ENCODE measurements around the gene ABCC3. TPM values are rescaled to one million over a fixed set of nuclear protein-coding genes. Genes with fewer than 3 reads are reported as not detected.

ABCC3 gene
- total and polyA plus RNA-seq, 12 donors = 0.23 to 5.7 (median 1.1) TPM; not detected in 1

DNA sequence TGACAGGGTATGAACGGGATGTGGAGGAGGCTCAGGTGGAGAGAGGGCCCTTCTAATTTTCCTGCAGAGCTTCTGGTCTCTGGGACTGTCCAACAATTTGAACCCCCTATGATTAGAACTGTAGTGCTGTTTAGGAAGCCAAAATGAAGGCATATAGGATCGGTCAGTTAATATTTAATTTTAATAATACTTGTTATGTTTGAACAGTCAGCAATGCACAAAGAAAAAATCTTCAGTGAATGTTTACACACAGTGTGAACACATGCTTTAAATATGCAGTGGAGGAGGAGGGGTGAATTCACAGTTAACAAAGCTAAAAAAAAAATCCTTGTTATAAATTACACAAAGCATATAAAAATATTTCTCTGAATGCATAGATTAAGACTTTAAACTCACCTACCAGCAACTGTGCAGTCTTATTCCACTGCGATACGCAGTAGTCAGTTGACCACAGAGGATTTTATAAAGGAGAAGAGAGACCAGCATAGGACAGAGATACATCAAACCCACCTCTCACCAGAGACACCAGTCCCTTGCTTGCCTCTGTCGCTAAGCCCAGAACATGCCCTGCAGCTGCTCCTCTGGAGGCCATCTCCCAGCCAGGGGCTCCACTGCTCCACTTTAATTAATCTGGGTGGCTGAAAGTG is 58.5 kb downstream of the ABCC3 start:
- Histone ChIP-seq H3K27ac (no peak overlapping the region), H3K4me3 (no peak overlapping the region), H3K9me3 (no peaks in the 10 kb centered on the region), H3K4me1 (peaks cover 0 to 48% (median 29%) of the 10 kb centered on the region in 9 donors), H3K36me3 (peaks cover 0 to 65% (median 46%) of the 10 kb centered on the region in 9 donors), H3K27me3 (no peaks in the 10 kb centered on the region)
- intact Hi-C loops (cut with DNase I) = loop anchor here in 4 of 10 donors (5.0 to 10.0 kb wide), 5 partner anchors 66 to 218 kb away; partner anchors contain the start of gene RSAD1 (in 1 of the 4)
- ATAC-seq (no peak), DNase-seq (no peak)
- 90 to 92% methylated on average over 5 of the region's 5 CpGs for WGBS, 2 donors
- TF ChIP-seq, protein P1, sequence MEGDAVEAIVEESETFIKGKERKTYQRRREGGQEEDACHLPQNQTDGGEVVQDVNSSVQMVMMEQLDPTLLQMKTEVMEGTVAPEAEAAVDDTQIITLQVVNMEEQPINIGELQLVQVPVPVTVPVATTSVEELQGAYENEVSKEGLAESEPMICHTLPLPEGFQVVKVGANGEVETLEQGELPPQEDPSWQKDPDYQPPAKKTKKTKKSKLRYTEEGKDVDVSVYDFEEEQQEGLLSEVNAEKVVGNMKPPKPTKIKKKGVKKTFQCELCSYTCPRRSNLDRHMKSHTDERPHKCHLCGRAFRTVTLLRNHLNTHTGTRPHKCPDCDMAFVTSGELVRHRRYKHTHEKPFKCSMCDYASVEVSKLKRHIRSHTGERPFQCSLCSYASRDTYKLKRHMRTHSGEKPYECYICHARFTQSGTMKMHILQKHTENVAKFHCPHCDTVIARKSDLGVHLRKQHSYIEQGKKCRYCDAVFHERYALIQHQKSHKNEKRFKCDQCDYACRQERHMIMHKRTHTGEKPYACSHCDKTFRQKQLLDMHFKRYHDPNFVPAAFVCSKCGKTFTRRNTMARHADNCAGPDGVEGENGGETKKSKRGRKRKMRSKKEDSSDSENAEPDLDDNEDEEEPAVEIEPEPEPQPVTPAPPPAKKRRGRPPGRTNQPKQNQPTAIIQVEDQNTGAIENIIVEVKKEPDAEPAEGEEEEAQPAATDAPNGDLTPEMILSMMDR (IDR thresholded peaks at IDR 0.05) = no peak

DNA sequence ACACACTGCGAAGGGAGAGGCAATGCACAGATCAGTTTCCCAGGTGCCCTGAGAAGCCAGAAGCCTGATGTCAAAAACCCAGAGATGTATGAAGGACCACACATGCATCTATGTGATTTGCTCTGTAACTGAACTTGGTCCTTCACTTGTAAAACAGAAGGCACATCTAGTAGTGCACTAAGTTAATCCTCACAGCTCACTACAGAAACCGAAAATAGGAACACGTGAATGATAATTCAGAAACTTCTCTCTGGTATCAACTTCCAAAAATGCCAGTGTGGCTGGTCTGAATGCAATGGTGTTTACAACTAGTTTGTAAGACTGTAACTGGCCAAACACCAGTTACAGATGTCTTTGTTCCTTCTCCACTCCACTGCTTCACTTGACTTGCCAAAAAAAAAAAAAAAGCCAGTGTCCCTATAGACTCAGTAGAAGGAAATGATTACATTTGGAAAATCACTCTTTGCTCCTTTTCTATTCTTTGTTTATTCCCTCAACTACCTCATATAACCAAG is 61.7 kb downstream of the ABCC3 start:
- Histone ChIP-seq H3K4me3 (no peak overlapping the region), H3K4me1 (peaks cover 0 to 44% (median 20%) of the 10 kb centered on the region in 9 donors), H3K27me3 (no peaks in the 10 kb centered on the region), H3K9me3 (no peaks in the 10 kb centered on the region), H3K36me3 (peaks cover 0 to 97% (median 62%) of the 10 kb centered on the region in 9 donors), H3K27ac (peak overlapping the region in 1 of 10 donors; percentile 0)
- DNase-seq (no peak), ATAC-seq (peak in 3 of 8 donors; percentile 31 to 67 (median 48))
- TF ChIP-seq, protein P1 (IDR thresholded peaks at IDR 0.05) = no peak
- 67 to 71% methylated on average over 3 of the region's 3 CpGs for WGBS, 2 donors
- intact Hi-C loops (cut with DNase I) = loop anchor here in 8 of 10 donors (5.0 to 10.0 kb wide), 5 partner anchors 144 to 222 kb away; partner anchors contain the start of genes SPATA20 (in 4 of the 8) and RSAD1 (in 1 of the 8)

DNA sequence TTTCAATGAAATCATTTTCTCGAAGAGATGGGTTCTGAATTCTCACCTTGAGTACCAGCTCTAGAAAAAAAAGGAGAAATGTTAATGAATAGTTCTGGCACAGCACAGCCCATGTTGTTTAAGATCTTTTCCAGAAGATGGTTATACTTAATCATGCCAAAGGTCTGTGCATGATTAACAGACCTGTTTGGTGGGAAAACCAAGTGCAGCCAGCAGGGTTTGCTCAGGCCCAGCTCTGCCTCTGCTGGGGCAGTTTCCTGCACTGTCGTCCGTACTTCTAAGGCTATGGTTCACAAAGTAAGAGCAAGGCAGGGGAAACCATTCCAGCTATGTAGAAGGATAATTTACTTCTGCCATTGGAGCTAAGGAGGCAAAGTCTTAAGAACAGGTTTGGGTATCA is 62.4 kb downstream of the ABCC3 start:
- no peak for DNase-seq
- TF ChIP-seq, protein P1 (IDR thresholded peaks at IDR 0.05) = no peak

DNA sequence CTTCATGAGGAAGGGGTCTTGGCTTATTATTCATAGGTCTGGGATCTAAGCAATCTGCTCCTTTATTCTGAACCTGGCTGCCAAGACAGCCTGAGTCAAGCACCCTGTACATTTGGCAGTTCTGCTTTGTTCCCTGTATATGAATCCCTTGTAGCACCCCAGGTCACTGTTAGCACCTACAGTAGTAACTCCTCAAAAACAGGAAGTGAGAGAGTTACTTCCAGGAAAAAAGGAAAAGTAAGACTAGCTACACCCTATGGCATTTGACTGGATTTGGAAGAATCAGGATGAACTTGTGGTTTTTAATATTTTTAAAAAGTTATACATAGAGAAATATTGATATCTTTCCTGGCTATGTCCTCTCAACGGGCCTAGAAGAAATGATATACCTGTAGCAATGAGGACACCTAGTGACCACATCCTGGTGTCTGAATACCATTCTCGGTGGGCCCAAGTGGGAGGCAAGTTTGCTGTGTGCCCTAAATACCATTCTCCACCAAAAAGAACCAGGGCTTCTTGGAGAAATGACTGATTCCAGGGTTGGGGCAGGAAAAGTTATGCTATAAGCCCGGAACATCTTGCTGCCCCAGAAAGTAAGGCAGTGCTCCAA is 63.1 kb downstream of the ABCC3 start:
- Histone ChIP-seq H3K4me1 (peaks cover 0 to 41% (median 24%) of the 10 kb centered on the region in 9 donors), H3K9me3 (no peaks in the 10 kb centered on the region), H3K27ac (no peak overlapping the region), H3K27me3 (no peaks in the 10 kb centered on the region), H3K36me3 (peaks cover 0 to 97% (median 57%) of the 10 kb centered on the region in 9 donors), H3K4me3 (no peak overlapping the region)
- 51 to 52% methylated on average over 3 of the region's 3 CpGs for WGBS, 2 donors
- DNase-seq = no peak
- intact Hi-C loops (cut with DNase I) = loop anchor here in 8 of 10 donors (5.0 to 10.0 kb wide), 5 partner anchors 145 to 223 kb away; partner anchors contain the start of genes SPATA20 (in 4 of the 8) and RSAD1 (in 1 of the 8)
- TF ChIP-seq, protein P1 (IDR thresholded peaks at IDR 0.05) = peak in 1 of 9 donors; percentile 5
- ATAC-seq = no peak

More for the DNA sequence above, 62.4 kb downstream of the ABCC3 start:
- Histone ChIP-seq H3K36me3 (peaks cover 0 to 97% (median 62%) of the 10 kb centered on the region in 9 donors), H3K4me3 (no peak overlapping the region), H3K27ac (peak overlapping the region in 1 of 10 donors; percentile 0), H3K4me1 (peaks cover 0 to 39% (median 20%) of the 10 kb centered on the region in 9 donors), H3K9me3 (no peaks in the 10 kb centered on the region), H3K27me3 (no peaks in the 10 kb centered on the region)
- intact Hi-C loops (cut with DNase I) = loop anchor here in 8 of 10 donors (5.0 to 10.0 kb wide), 5 partner anchors 145 to 222 kb away; partner anchors contain the start of genes SPATA20 (in 4 of the 8) and RSAD1 (in 1 of the 8)
- 81 to 87% methylated on average over 3 of the region's 3 CpGs for WGBS, 2 donors
- ATAC-seq = no peak

Data from heart right ventricle (tissue), 16 donors.